Hematopoietic multipotent progenitor cell (in vitro differentiated cells): ENCODE data around the gene PDILT. TPM values are rescaled to one million over a fixed set of nuclear protein-coding genes. Genes with fewer than 3 reads are reported as not detected.

ENCODE experiments used
- DNase-seq, 3 donors: peaks; one replicate each; pipeline ENCODE4 v3.0.0-alpha.2; 2011 to 2015; ENCODE audit warnings: low read depth in 2 of 3, low spot score in 2 of 3
- total RNA-seq: library from RNA; depleted of rRNA; stranded (reverse); fragments of >200 nt; gene quantifications from one replicate; pipeline ENCODE4 v1.2.3, GENCODE V29; 2012

Gene PDILT
- total RNA-seq, 1 donor, result not detected

GRCh38 chr16:20409398-20410120 lies 5.0 kb upstream of the PDILT start, which contains the start of gene ACSM5:
ACSM5 (plus strand) TSS chr16:20409534; CDS start chr16:20411485, 1,951 bp downstream.
- DNase-seq, result no peak

- no peak for DNase-seq
Observed at GRCh38 chr16:20402651-20403050, 1.9 kb downstream of the PDILT start.

- no peak for DNase-seq
Observed at GRCh38 chr16:20401475-20402016, 3.0 kb downstream of the PDILT start.

GRCh38 chr16:20401066-20401465 lies 3.5 kb downstream of the PDILT start:
- no peak for DNase-seq

GRCh38 chr16:20399185-20399584 lies 5.4 kb downstream of the PDILT start:
- DNase-seq, result no peak

GRCh38 chr16:20398603-20399002 lies 5.9 kb downstream of the PDILT start:
- no peak for DNase-seq

- no peak for DNase-seq
Observed at GRCh38 chr16:20397468-20398074, 7.0 kb downstream of the PDILT start.

- DNase-seq, result no peak
Observed at GRCh38 chr16:20396846-20397467, 7.6 kb downstream of the PDILT start.

- DNase-seq, result no peak
Observed at GRCh38 chr16:20395946-20396345, 8.6 kb downstream of the PDILT start.

GRCh38 chr16:20393801-20394577 lies 10.5 kb downstream of the PDILT start:
- DNase-seq, result no peak

GRCh38 chr16:20391045-20391444 lies 13.5 kb downstream of the PDILT start:
- DNase-seq, result no peak

GRCh38 chr16:20388854-20389253 lies 15.7 kb downstream of the PDILT start:
- no peak for DNase-seq

- DNase-seq, result no peak
Observed at GRCh38 chr16:20387978-20388377, 16.6 kb downstream of the PDILT start.

- DNase-seq, result peak; percentile 18 to 54 (median 26)
Observed at GRCh38 chr16:20385844-20386832, 18.4 kb downstream of the PDILT start.

- DNase-seq, result peak in 2 of 3 donors; percentile 40 to 66
Observed at GRCh38 chr16:20383106-20384029, 21.2 kb downstream of the PDILT start.

- DNase-seq, result no peak
Observed at GRCh38 chr16:20382202-20382948, 22.2 kb downstream of the PDILT start.

GRCh38 chr16:20380782-20381181 lies 23.8 kb downstream of the PDILT start:
- no peak for DNase-seq

- DNase-seq, result no peak
Observed at GRCh38 chr16:20377181-20377580, 27.4 kb downstream of the PDILT start.
